WTC11 (cell line): ENCODE results near the gene OR1D2. TPM values are rescaled to one million over a fixed set of nuclear protein-coding genes. Genes with fewer than 3 reads are reported as not detected.

Source experiments
- ATAC-seq: fragments of 200-7000 bp; cut with Tn5 transposase; 2 replicates; pipeline ENCODE4 v1.10.0; 2021; ENCODE audit warnings: mild to moderate bottlenecking, moderate library complexity
- CTCF ChIA-PET: fragments of 300-600 bp; sonication (Branson Sonifier 250); formaldehyde crosslinking; loops from one replicate; lab custom pipeline; 2021; ENCODE audit warnings: antibody characterized with exemption; lab: Charles Lee
- POLR2A ChIA-PET: fragments of 350-600 bp; sonication (Branson Sonifier 250); formaldehyde crosslinking; loops from one replicate; lab custom pipeline; 2021; ENCODE audit warnings: antibody characterized with exemption; lab: Charles Lee
- DNase-seq: peaks from one replicate; pipeline ENCODE4 v3.0.0; 2021; ENCODE audit warnings: low spot score
- H3K27ac Mint-ChIP-seq: 2 replicates; pipeline ENCODE4 v1.8.0; 2021; ENCODE audit warnings: mixed read lengths
- H3K27me3 Mint-ChIP-seq: 2 replicates; pipeline ENCODE4 v1.8.0; 2021; ENCODE audit warnings: low read depth, mild to moderate bottlenecking, moderate library complexity, mixed read lengths
- H3K36me3 Mint-ChIP-seq: 2 replicates; pipeline ENCODE4 v1.8.0; 2021; ENCODE audit warnings: mixed read lengths
- H3K4me1 Mint-ChIP-seq: 2 replicates; pipeline ENCODE4 v1.8.0; 2022; ENCODE audit warnings: mixed read lengths
- H3K4me3 Mint-ChIP-seq: 2 replicates; pipeline ENCODE4 v1.8.0; 2021; ENCODE audit warnings: mild to moderate bottlenecking, moderate library complexity, mixed read lengths
- H3K9me3 Mint-ChIP-seq: 2 replicates; pipeline ENCODE4 v1.8.0; 2021; ENCODE audit warnings: mixed read lengths
- ARID4B ChIP-seq: sonication (generic); formaldehyde crosslinking; IDR thresholded peaks from 2 replicates; pipeline ENCODE4 v1.8.0; 2023; ENCODE audit warnings: missing genetic modification reagents, mild to moderate bottlenecking, borderline replicate concordance
- CBFB ChIP-seq: sonication (generic); formaldehyde crosslinking; IDR thresholded peaks from 2 replicates; pipeline ENCODE4 v1.8.1; 2022; ENCODE audit warnings: mild to moderate bottlenecking, low read depth, missing genetic modification reagents
- CREB1 ChIP-seq: sonication (generic); formaldehyde crosslinking; IDR thresholded peaks from 2 replicates; pipeline ENCODE4 v1.8.0; 2023; ENCODE audit warnings: mild to moderate bottlenecking, missing genetic modification reagents
- FOXK1 ChIP-seq: sonication (generic); formaldehyde crosslinking; IDR thresholded peaks from 2 replicates; pipeline ENCODE4 v1.8.0; 2022; ENCODE audit warnings: mild to moderate bottlenecking, moderate library complexity, missing genetic modification reagents
- FOXP1 ChIP-seq: sonication (generic); formaldehyde crosslinking; IDR thresholded peaks from 2 replicates; pipeline ENCODE4 v1.8.0; 2022; ENCODE audit warnings: missing genetic modification reagents, mild to moderate bottlenecking, moderate library complexity, borderline replicate concordance
- GRHL2 ChIP-seq: fragments of 250-450 bp; sonication (Bioruptor Pico); IDR thresholded peaks from 2 replicates; pipeline ENCODE4 v1.8.0; 2022; ENCODE audit warnings: mild to moderate bottlenecking, moderate library complexity; ENCODE audit not compliant: insufficient replicate concordance, severe bottlenecking
- GTF2I ChIP-seq: fragments of 250-450 bp; sonication (Bioruptor Pico); conservative IDR thresholded peaks from 2 replicates; pipeline ENCODE4 v1.4.0; 2021; ENCODE audit warnings: mild to moderate bottlenecking
- JAZF1 ChIP-seq: fragments of 250-450 bp; sonication (Bioruptor Pico); IDR thresholded peaks from 2 replicates; pipeline ENCODE4 v1.9.0; 2021; ENCODE audit warnings: moderate library complexity, mild to moderate bottlenecking, inconsistent platforms
- KAT7 ChIP-seq: sonication (generic); formaldehyde crosslinking; IDR thresholded peaks from 2 replicates; pipeline ENCODE4 v1.8.1; 2023; ENCODE audit warnings: missing genetic modification reagents, mild to moderate bottlenecking, borderline replicate concordance
- MLX ChIP-seq: sonication (generic); formaldehyde crosslinking; IDR thresholded peaks from 2 replicates; pipeline ENCODE4 v1.8.1; 2023; ENCODE audit warnings: mild to moderate bottlenecking, missing genetic modification reagents, moderate library complexity
- MYBL2 ChIP-seq: sonication (generic); formaldehyde crosslinking; IDR thresholded peaks from 2 replicates; pipeline ENCODE4 v1.8.1; 2023; ENCODE audit warnings: mild to moderate bottlenecking, moderate library complexity, missing genetic modification reagents
- NFYB ChIP-seq: sonication (generic); formaldehyde crosslinking; conservative IDR thresholded peaks from 2 replicates; pipeline ENCODE4 v1.8.0; 2022; ENCODE audit warnings: low read depth, missing genetic modification reagents
- SMAD4 ChIP-seq: sonication (generic); formaldehyde crosslinking; IDR thresholded peaks from 2 replicates; pipeline ENCODE4 v1.8.0; 2022; ENCODE audit warnings: mild to moderate bottlenecking, missing genetic modification reagents
- SP1 ChIP-seq: sonication (generic); formaldehyde crosslinking; conservative IDR thresholded peaks from 2 replicates; pipeline ENCODE4 v1.8.1; 2022; ENCODE audit warnings: missing genetic modification reagents
- TEAD4 ChIP-seq: sonication (generic); formaldehyde crosslinking; IDR thresholded peaks from 2 replicates; pipeline ENCODE4 v1.8.0; 2022; ENCODE audit warnings: mild to moderate bottlenecking, missing genetic modification reagents
- ZBTB21 ChIP-seq: sonication (generic); formaldehyde crosslinking; IDR thresholded peaks from 2 replicates; pipeline ENCODE4 v1.8.1; 2023; ENCODE audit warnings: mild to moderate bottlenecking, missing genetic modification reagents, borderline replicate concordance
- ZNF423 ChIP-seq: fragments of 250-450 bp; sonication (Bioruptor Pico); IDR thresholded peaks from 2 replicates; pipeline ENCODE4 v2.1.2; 2022; ENCODE audit warnings: mild to moderate bottlenecking, moderate library complexity
- ZNF532 ChIP-seq: fragments of 250-450 bp; sonication (Bioruptor Pico); IDR thresholded peaks from 2 replicates; pipeline ENCODE4 v1.9.0; 2021; ENCODE audit warnings: mild to moderate bottlenecking, borderline replicate concordance
- total RNA-seq: library from RNA; stranded (reverse); gene quantifications from 3 replicates; pipeline ENCODE4 v1.2.3, GENCODE V29; 2021
- TF ChIP-seq, protein P1 (sequence below): sonication (generic); formaldehyde crosslinking; IDR thresholded peaks from 2 replicates; pipeline ENCODE4 v1.8.1; 2022; ENCODE audit warnings: mild to moderate bottlenecking, missing genetic modification reagents, moderate library complexity, borderline replicate concordance
- TF ChIP-seq, protein P2 (sequence below): sonication (generic); formaldehyde crosslinking; IDR thresholded peaks from 2 replicates; pipeline ENCODE4 v1.8.1; 2022; ENCODE audit warnings: low read depth, mild to moderate bottlenecking, moderate library complexity, missing genetic modification reagents, borderline replicate concordance
- TF ChIP-seq, protein P3 (sequence below): sonication (generic); formaldehyde crosslinking; conservative IDR thresholded peaks from 2 replicates; pipeline ENCODE4 v1.8.1; 2022; ENCODE audit warnings: mild to moderate bottlenecking, missing genetic modification reagents
- TF ChIP-seq, protein P4 (sequence below): fragments of 250-450 bp; sonication (Bioruptor Pico); conservative IDR thresholded peaks from 2 replicates; pipeline ENCODE4 v1.9.0; 2021; ENCODE audit warnings: mild to moderate bottlenecking

The OR1D2 gene
- total RNA-seq, 1 experiment from 2014 or later, result not detected

DNA sequence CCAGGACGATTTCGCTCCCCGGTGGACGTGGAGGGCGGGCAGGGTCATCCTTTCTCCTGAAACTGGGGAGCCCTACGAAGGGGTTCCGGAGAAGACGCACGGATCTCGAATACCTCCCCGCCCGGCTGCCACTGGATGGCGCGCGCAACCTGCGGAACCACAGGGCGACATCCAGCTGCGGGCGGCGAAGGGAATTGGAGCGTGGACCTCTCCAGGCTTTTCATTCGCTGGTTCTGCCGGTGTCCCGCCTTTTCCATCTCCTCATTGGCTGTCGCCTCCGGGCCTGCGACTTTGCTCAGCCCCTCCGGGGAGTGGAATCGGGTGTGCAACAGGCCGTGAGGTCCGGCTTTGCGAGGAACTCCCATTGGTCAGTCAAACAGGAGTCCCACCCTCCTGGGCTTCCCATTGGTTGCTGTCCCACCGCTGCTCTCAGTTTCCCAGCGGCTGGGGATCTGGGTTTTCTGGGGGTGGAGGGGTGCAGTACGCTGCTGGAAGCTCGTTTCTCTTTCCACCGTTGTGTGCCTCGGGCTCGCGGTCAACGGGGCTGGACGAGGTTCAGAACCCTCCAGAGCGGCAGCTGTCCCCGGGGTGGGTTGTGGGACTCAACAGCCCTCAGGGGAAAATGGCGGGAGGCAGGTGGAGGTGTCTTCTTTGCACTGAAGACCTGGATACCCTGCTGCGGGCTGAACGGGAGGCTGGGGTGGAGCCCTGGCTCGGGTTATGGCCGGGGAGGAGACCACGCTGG, 55.3 kb downstream of the OR1D2 start:
- ChIA-PET CTCF (interaction anchor here (0.6 to 1.8 kb wide), 20 partner anchors 9 to 797 kb away, joined by 3 to 10 read pairs (median 3); partner anchors contain the start of genes CTNS, NCBP3 and SHPK), POLR2A (interaction anchor here (0.5 kb wide), 1 partner anchor 329 kb away, joined by 3 read pairs; no protein-coding TSS in a partner anchor)
- peak overlapping the region; percentile 82 for H3K27ac Mint-ChIP-seq
- TF ChIP-seq FOXP1 (peak; percentile 22; the same call in 1 of the 2 replicates), NFYB (CRISPR knock-in tag) (peak; percentile 95), GRHL2 (CRISPR knock-in tag) (no peak), ARID4B (no peak), ZNF423 (CRISPR knock-in tag) (no peak), FOXK1 (no peak; the same call in 1 of the 2 replicates), GTF2I (CRISPR knock-in tag) (no peak), SMAD4 (CRISPR knock-in tag) (no peak), CBFB (no peak), ZBTB21 (CRISPR knock-in tag) (no peak), SP1 (CRISPR knock-in tag) (peak; percentile 58; the same call in 1 of the 2 replicates), CREB1 (no peak), KAT7 (CRISPR knock-in tag) (no peak), TEAD4 (CRISPR knock-in tag) (no peak), MLX (CRISPR knock-in tag) (0 out of 2 replicates have a peak, but pooled peaks have one; percentile 50), JAZF1 (CRISPR knock-in tag) (no peak), MYBL2 (no peak), ZNF532 (CRISPR knock-in tag) (no peak)
- TF ChIP-seq, protein P1, sequence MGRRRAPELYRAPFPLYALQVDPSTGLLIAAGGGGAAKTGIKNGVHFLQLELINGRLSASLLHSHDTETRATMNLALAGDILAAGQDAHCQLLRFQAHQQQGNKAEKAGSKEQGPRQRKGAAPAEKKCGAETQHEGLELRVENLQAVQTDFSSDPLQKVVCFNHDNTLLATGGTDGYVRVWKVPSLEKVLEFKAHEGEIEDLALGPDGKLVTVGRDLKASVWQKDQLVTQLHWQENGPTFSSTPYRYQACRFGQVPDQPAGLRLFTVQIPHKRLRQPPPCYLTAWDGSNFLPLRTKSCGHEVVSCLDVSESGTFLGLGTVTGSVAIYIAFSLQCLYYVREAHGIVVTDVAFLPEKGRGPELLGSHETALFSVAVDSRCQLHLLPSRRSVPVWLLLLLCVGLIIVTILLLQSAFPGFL, result no peak
- TF ChIP-seq, protein P2, sequence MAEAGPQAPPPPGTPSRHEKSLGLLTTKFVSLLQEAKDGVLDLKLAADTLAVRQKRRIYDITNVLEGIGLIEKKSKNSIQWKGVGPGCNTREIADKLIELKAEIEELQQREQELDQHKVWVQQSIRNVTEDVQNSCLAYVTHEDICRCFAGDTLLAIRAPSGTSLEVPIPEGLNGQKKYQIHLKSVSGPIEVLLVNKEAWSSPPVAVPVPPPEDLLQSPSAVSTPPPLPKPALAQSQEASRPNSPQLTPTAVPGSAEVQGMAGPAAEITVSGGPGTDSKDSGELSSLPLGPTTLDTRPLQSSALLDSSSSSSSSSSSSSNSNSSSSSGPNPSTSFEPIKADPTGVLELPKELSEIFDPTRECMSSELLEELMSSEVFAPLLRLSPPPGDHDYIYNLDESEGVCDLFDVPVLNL (CRISPR knock-in tag), result no peak
- TF ChIP-seq, protein P3, sequence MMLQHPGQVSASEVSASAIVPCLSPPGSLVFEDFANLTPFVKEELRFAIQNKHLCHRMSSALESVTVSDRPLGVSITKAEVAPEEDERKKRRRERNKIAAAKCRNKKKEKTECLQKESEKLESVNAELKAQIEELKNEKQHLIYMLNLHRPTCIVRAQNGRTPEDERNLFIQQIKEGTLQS (CRISPR knock-in tag), result no peak
- TF ChIP-seq, protein P4, sequence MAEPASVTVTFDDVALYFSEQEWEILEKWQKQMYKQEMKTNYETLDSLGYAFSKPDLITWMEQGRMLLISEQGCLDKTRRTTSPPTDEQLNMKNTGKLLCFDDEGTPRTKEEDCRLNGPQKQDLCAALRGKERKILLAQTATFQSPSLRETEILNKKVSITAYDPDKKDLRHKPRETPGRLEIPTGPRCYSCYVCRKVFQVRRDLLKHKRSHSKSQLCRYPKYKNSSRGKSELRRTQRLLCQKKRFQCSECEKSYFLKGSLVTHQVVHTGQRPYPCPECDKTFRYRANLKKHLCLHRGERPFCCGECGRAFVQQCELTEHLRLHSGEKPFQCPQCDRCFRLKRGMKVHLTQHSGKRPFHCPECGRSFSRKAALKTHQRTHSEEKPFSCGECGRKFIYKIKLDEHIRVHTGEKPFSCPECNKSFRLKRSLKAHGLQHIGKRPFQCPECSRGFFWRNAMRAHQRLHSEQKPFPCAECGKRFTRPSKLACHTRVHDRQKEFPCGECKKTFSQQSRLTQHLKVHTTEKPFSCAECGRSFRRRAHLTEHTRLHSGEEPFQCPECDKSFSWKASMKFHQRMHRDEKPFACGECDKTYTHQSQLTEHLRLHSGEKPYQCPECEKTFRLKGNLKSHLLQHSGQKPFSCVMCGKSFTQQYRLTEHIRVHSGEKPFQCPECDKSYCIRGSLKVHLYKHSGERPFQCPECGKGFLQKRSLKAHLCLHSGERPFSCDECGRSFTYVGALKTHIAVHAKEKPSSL, result no peak

More for the DNA sequence above, 55.3 kb downstream of the OR1D2 start:
- ATAC-seq (peak; percentile 99), DNase-seq (peak; percentile 97)
- peaks cover 13% of the 10 kb centered on the region for H3K9me3 Mint-ChIP-seq
- peaks cover 4% of the 10 kb centered on the region for H3K27me3 Mint-ChIP-seq
- H3K4me1 Mint-ChIP-seq, result no peaks in the 10 kb centered on the region
- H3K4me3 Mint-ChIP-seq, result peak overlapping the region; percentile 88
- peaks cover 7% of the 10 kb centered on the region for H3K36me3 Mint-ChIP-seq
